ACC112 (cell line): ENCODE results near the gene SYNE1.

Experiments
- H2AFZ ChIP-seq: fragments of 200-600 bp; sonication (generic); one replicate; pipeline ENCODE4 v1.6.0; 2017; ENCODE audit warnings: antibody characterized with exemption, low read length; ENCODE audit not compliant: unreplicated experiment
- H3K27ac ChIP-seq: fragments of 200-600 bp; sonication (generic); 2 replicates; pipeline ENCODE4 v1.5.1; 2014; ENCODE audit warnings: low read depth, mild to moderate bottlenecking, antibody characterized with exemption, low read length, moderate library complexity
- H3K27me3 ChIP-seq: fragments of 200-600 bp; sonication (generic); 2 replicates; pipeline ENCODE4 v1.6.1; 2014; ENCODE audit warnings: mild to moderate bottlenecking, antibody characterized with exemption, low read length, moderate library complexity, mixed read lengths; ENCODE audit not compliant: insufficient read depth
- H3K36me3 ChIP-seq: fragments of 200-600 bp; sonication (generic); 2 replicates; pipeline ENCODE4 v1.6.1; 2016; ENCODE audit warnings: mild to moderate bottlenecking, antibody characterized with exemption, low read length, moderate library complexity, mixed read lengths; ENCODE audit not compliant: insufficient read depth
- H3K4me1 ChIP-seq: fragments of 200-600 bp; sonication (generic); one replicate; pipeline ENCODE4 v1.6.1; 2016; ENCODE audit warnings: low read length, mixed read lengths; ENCODE audit not compliant: insufficient read depth, unreplicated experiment, control insufficient read depth
- H3K4me3 ChIP-seq: fragments of 200-600 bp; sonication (generic); 2 replicates; pipeline ENCODE4 v1.5.1; 2014; ENCODE audit warnings: mild to moderate bottlenecking, low read depth, low read length
- H3K79me2 ChIP-seq: fragments of 200-600 bp; sonication (generic); one replicate; pipeline ENCODE4 v1.6.0; 2016; ENCODE audit warnings: low read length; ENCODE audit not compliant: control insufficient read depth, unreplicated experiment, insufficient read depth

SYNE1 gene

DNA sequence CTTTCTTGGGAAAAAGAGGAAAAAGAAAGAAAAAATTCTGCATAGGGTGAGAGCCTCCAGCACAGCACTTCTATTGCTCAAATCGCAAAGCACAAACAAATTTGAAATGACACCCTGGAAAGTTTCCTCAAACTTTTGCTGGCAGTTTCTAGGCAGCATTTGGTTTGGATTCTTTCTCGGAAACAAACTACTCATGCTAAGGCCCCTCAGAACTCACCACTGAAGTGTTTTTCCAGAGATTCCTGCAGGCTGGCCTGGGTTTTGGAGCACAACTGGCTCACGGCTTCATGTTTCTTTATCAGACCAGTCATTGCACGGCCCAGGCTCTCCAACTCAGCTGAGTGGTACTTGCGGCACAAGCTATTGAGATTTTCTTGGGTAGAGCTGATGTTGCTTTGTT is 237.8 kb downstream of the SYNE1 start:
- Histone ChIP-seq H3K4me3 (no peak overlapping the region), H3K36me3 (no peaks in the 10 kb centered on the region), H3K79me2 (no peaks in the 10 kb centered on the region), H3K27ac (no peak overlapping the region), H3K27me3 (no peaks in the 10 kb centered on the region), H2AFZ (no peak overlapping the region), H3K4me1 (peaks cover 17% of the 10 kb centered on the region)

GRCh38 chr6:152398993-152399392 is 238.2 kb downstream of the SYNE1 start:
- Histone ChIP-seq H2AFZ (no peak overlapping the region), H3K4me3 (no peak overlapping the region), H3K36me3 (no peaks in the 10 kb centered on the region), H3K79me2 (no peaks in the 10 kb centered on the region), H3K27ac (no peak overlapping the region), H3K4me1 (peaks cover 17% of the 10 kb centered on the region), H3K27me3 (no peaks in the 10 kb centered on the region)

- Histone ChIP-seq H3K36me3 (no peaks in the 10 kb centered on the region), H3K27ac (no peak overlapping the region), H2AFZ (no peak overlapping the region), H3K79me2 (no peaks in the 10 kb centered on the region), H3K4me3 (no peak overlapping the region), H3K4me1 (peaks cover 17% of the 10 kb centered on the region), H3K27me3 (no peaks in the 10 kb centered on the region)
These were observed 238.8 kb downstream of the SYNE1 start for GRCh38 chr6:152398316-152398715.

GRCh38 chr6:152394303-152394702 is 242.9 kb downstream of the SYNE1 start:
- Histone ChIP-seq H3K4me1 (no peaks in the 10 kb centered on the region), H3K27me3 (no peaks in the 10 kb centered on the region), H3K27ac (no peak overlapping the region), H3K4me3 (no peak overlapping the region), H3K79me2 (no peaks in the 10 kb centered on the region), H2AFZ (no peak overlapping the region), H3K36me3 (no peaks in the 10 kb centered on the region)

- H3K36me3 ChIP-seq, result no peaks in the 10 kb centered on the region
These were observed 245.8 kb downstream of the SYNE1 start for GRCh38 chr6:152391179-152391880.

DNA sequence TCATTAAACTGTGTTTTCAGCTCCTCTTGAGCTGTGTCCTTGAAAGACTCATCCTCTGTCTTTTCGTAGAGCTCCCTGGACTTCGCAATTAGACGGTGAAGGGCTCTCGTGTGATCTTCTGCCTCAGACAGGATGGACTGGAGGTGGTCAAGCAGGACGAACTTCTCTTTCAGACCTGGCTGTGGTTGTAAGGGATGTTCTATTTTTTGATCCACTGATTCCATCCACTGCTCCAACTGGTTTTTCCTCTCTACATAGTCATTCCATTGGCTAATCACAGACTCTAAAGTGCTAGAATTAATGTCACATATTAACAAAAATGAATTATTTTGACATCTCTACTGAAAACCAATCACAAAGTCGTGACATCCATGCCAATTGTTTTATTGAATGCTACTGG is 250.1 kb downstream of the SYNE1 start:
- Histone ChIP-seq H3K79me2 (no peaks in the 10 kb centered on the region), H3K27ac (no peak overlapping the region), H3K36me3 (no peaks in the 10 kb centered on the region), H2AFZ (no peak overlapping the region), H3K4me1 (peaks cover 4% of the 10 kb centered on the region), H3K27me3 (no peaks in the 10 kb centered on the region), H3K4me3 (no peak overlapping the region)

More at GRCh38 chr6:152391179-152391880, 245.8 kb downstream of the SYNE1 start:
- H2AFZ ChIP-seq, result no peak overlapping the region
- no peak overlapping the region for H3K27ac ChIP-seq
- H3K4me3 ChIP-seq, result no peak overlapping the region
- no peaks in the 10 kb centered on the region for H3K27me3 ChIP-seq
- H3K4me1 ChIP-seq, result no peaks in the 10 kb centered on the region
- no peaks in the 10 kb centered on the region for H3K79me2 ChIP-seq

DNA sequence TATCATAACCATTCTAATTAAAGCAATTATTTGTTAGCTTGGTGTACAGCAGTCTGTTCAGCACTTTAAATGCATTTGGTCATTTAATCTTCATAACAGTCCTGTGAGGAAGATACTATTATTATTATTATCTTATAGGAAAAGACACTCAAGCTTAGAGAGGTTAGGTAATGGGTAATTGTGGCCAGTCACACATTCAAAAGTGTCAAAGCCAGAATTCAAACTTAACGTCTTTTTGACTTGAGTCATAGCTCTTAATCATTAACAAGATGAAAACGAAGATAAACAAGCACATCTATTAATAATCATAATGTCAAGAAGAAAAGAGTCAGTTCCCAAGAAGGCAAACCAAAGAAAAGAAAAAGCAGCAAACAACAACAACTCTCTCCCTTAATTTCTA is 251.0 kb downstream of the SYNE1 start:
- Histone ChIP-seq H3K4me3 (no peak overlapping the region), H2AFZ (no peak overlapping the region), H3K27ac (no peak overlapping the region), H3K79me2 (no peaks in the 10 kb centered on the region), H3K27me3 (no peaks in the 10 kb centered on the region), H3K36me3 (no peaks in the 10 kb centered on the region), H3K4me1 (peaks cover 7% of the 10 kb centered on the region)

DNA sequence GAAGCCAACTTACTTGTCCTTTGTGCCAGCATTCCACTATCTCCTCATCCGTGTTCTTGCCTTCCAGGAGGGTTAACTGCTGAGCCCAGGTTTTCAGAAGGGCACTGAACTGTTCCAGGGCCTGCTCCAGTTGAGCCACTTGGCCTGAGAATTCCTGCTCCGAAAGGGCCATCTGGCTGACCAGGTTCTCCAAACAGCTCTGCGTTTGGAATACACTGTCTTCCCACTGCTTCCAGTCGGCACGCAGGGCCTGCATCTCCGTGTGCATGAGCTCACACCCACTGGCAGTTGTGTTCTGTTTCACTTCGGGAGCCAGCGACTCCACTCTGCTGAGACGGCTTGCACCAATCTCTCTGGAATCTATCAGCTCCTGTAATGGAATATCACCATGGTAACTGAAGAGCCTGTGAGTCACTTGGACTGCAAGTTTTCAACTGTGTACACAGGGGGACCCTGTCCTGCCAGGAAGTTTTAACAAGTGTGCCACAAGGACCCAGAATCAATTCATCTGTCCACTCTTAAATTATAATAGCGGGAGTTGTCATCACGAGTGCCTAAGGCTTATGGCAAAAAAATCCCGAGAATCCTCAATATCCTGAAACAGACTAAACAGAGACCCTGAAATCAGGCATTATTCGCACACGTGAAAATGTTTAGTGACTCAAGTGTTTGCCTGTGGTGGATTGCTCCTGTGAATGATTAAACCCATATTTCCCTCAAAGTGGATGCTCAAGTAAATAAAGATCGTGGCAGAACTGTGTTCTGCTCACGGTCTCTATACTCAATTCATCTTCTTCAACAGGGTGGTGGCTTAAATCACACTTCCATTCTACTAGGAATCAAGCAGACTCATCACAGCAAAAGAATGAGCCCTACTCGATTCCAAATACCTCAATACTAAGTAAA is 255.9 kb downstream of the SYNE1 start:
- Histone ChIP-seq H3K27me3 (no peaks in the 10 kb centered on the region), H3K27ac (peak overlapping the region; percentile 92), H3K79me2 (peaks cover 30% of the 10 kb centered on the region), H3K4me1 (peaks cover 22% of the 10 kb centered on the region), H3K36me3 (no peaks in the 10 kb centered on the region), H3K4me3 (peak overlapping the region; percentile 87), H2AFZ (peak overlapping the region; percentile 9)

DNA sequence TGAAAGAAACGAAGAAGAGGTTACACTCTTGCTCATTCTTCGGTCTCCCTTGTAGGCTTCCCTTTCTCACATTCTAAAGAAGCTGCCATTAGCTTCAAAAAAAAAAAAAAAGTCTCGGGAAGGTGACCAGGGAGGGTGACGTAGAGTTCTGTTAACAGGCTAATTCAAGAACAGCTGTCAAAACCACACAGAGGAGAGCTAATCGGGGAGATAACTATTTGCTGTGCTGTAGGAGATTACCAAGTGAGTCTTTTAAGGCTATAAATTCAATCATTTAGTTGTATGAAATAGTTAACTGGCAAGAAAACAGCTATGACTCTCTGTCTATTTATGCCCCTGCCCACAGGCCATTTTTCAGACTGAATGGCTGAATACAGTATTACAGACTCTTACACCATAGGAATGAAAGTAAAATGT is 256.8 kb downstream of the SYNE1 start:
- Histone ChIP-seq H3K79me2 (peaks cover 31% of the 10 kb centered on the region), H3K36me3 (no peaks in the 10 kb centered on the region), H3K27me3 (no peaks in the 10 kb centered on the region), H3K27ac (peak overlapping the region; percentile 92), H3K4me3 (peak overlapping the region; percentile 87), H3K4me1 (peaks cover 22% of the 10 kb centered on the region), H2AFZ (no peak overlapping the region)

GRCh38 chr6:152379423-152379822 is 257.7 kb downstream of the SYNE1 start:
- no peak overlapping the region for H2AFZ ChIP-seq
- no peaks in the 10 kb centered on the region for H3K27me3 ChIP-seq
- H3K79me2 ChIP-seq, result peaks cover 31% of the 10 kb centered on the region
- peaks cover 22% of the 10 kb centered on the region for H3K4me1 ChIP-seq
- H3K27ac ChIP-seq, result peak overlapping the region; percentile 92
- H3K4me3 ChIP-seq, result peak overlapping the region; percentile 87
- no peaks in the 10 kb centered on the region for H3K36me3 ChIP-seq
